ENCODE data around the gene CASQ2.

Gene CASQ2

GRCh38 chr1:115796897-115797296 lies 28.4 kb upstream of the CASQ2 start:
- H3K36me3 ChIP-seq (replicated peaks; ENCODE audit: insufficient read depth, low read length) = no peaks in the 10 kb centered on the region
- no peak overlapping the region for H2AFZ ChIP-seq (ENCODE audit: low read length)
- no peaks in the 10 kb centered on the region for H4K20me1 ChIP-seq (ENCODE audit: insufficient read depth, low read length)
- no peak for DNase-seq
- H3K9me3 ChIP-seq (replicated peaks; ENCODE audit: insufficient read depth, low read length) = no peaks in the 10 kb centered on the region
- no peaks in the 10 kb centered on the region for H3F3A ChIP-seq (ENCODE audit: insufficient read depth, low read length)
- H3K9me2 ChIP-seq (replicated peaks; ENCODE audit: insufficient read depth, low read length) = no peaks in the 10 kb centered on the region
- H3K4me3 ChIP-seq (ENCODE audit: low read length) = no peak overlapping the region
- H3K4me2 ChIP-seq (ENCODE audit: low read depth, low read length) = no peak overlapping the region
- no peak for TF ChIP-seq CTCF (IDR thresholded peaks at IDR 0.05; ENCODE audit: low read length)
- no peak for TF ChIP-seq EZH2phosphoT487 (IDR thresholded peaks at IDR 0.05; ENCODE audit: low read length)
- TF ChIP-seq EZH2 (optimal IDR thresholded peaks at IDR 0.05; ENCODE audit: low read depth, low read length) = no peak
- no peak overlapping the region for H3K9ac ChIP-seq (ENCODE audit: low read length)
- no peaks in the 10 kb centered on the region for H3K27me3 ChIP-seq (replicated peaks; ENCODE audit: insufficient read depth, low read length)
- H3K27ac ChIP-seq (ENCODE audit: low read length) = no peak overlapping the region
- no peaks in the 10 kb centered on the region for H3K79me2 ChIP-seq (ENCODE audit: low read length)
- no peaks in the 10 kb centered on the region for H3K4me1 ChIP-seq (ENCODE audit: low read length)

- TF ChIP-seq CTCF (IDR thresholded peaks at IDR 0.05; ENCODE audit: low read length) = no peak
- no peaks in the 10 kb centered on the region for H3K36me3 ChIP-seq (replicated peaks; ENCODE audit: insufficient read depth, low read length)
- H3K9me3 ChIP-seq (replicated peaks; ENCODE audit: insufficient read depth, low read length) = no peaks in the 10 kb centered on the region
- H3K9ac ChIP-seq (ENCODE audit: low read length) = no peak overlapping the region
- H3K9me2 ChIP-seq (replicated peaks; ENCODE audit: insufficient read depth, low read length) = no peaks in the 10 kb centered on the region
- no peak for DNase-seq
- H2AFZ ChIP-seq (ENCODE audit: low read length) = no peak overlapping the region
- no peak overlapping the region for H3K4me2 ChIP-seq (ENCODE audit: low read depth, low read length)
- H3K27me3 ChIP-seq (replicated peaks; ENCODE audit: insufficient read depth, low read length) = no peaks in the 10 kb centered on the region
- H4K20me1 ChIP-seq (ENCODE audit: insufficient read depth, low read length) = no peaks in the 10 kb centered on the region
- no peak overlapping the region for H3K27ac ChIP-seq (ENCODE audit: low read length)
- H3F3A ChIP-seq (ENCODE audit: insufficient read depth, low read length) = no peaks in the 10 kb centered on the region
- no peaks in the 10 kb centered on the region for H3K4me1 ChIP-seq (ENCODE audit: low read length)
- no peak overlapping the region for H3K4me3 ChIP-seq (ENCODE audit: low read length)
- H3K79me2 ChIP-seq (ENCODE audit: low read length) = no peaks in the 10 kb centered on the region
These were observed 27.5 kb upstream of the CASQ2 start for GRCh38 chr1:115796036-115796435.

- H4K20me1 ChIP-seq (ENCODE audit: insufficient read depth, low read length) = no peaks in the 10 kb centered on the region
These were observed 26.6 kb upstream of the CASQ2 start for GRCh38 chr1:115794976-115795639.

More at GRCh38 chr1:115794976-115795639, 26.6 kb upstream of the CASQ2 start:
- Histone ChIP-seq H3K9me3 (replicated peaks; ENCODE audit: insufficient read depth, low read length) (no peaks in the 10 kb centered on the region), H3K27ac (ENCODE audit: low read length) (no peak overlapping the region), H3K4me1 (ENCODE audit: low read length) (no peaks in the 10 kb centered on the region), H2AFZ (ENCODE audit: low read length) (no peak overlapping the region), H3K79me2 (ENCODE audit: low read length) (no peaks in the 10 kb centered on the region), H3K9ac (ENCODE audit: low read length) (no peak overlapping the region), H3K4me2 (ENCODE audit: low read depth, low read length) (no peak overlapping the region), H3K4me3 (ENCODE audit: low read length) (no peak overlapping the region), H3K9me2 (replicated peaks; ENCODE audit: insufficient read depth, low read length) (no peaks in the 10 kb centered on the region), H3K27me3 (replicated peaks; ENCODE audit: insufficient read depth, low read length) (no peaks in the 10 kb centered on the region), H3F3A (ENCODE audit: insufficient read depth, low read length) (no peaks in the 10 kb centered on the region), H3K36me3 (replicated peaks; ENCODE audit: insufficient read depth, low read length) (no peaks in the 10 kb centered on the region)
- TF ChIP-seq CTCF (IDR thresholded peaks at IDR 0.05; ENCODE audit: low read length) (no peak), EZH2 (optimal IDR thresholded peaks at IDR 0.05; ENCODE audit: low read depth, low read length) (no peak), EZH2phosphoT487 (IDR thresholded peaks at IDR 0.05; ENCODE audit: low read length) (no peak)
- no peak for DNase-seq

Measured in MM.1S (cell line).